Activated naive CD8-positive, alpha-beta T cell treated with anti-CD3 and anti-CD28 coated beads, Interleukin-2, amount 50 U/mL, for 24 hours (primary cell): ENCODE measurements around the gene PTPRK.

Experiments used
- ATAC-seq: fragments of 150-1000 bp; cut with Tn5 transposase; one replicate; pipeline ENCODE4 v1.10.0; 2021
- DNase-seq: peaks from one replicate; pipeline ENCODE4 v3.0.0; 2021
- H3K27ac Mint-ChIP-seq: one replicate; pipeline ENCODE4 v1.8.0; 2021; ENCODE audit warnings: mild to moderate bottlenecking, mixed read lengths
- H3K27me3 Mint-ChIP-seq: one replicate; pipeline ENCODE4 v1.8.0; 2021; ENCODE audit warnings: mixed read lengths
- H3K36me3 Mint-ChIP-seq: one replicate; pipeline ENCODE4 v1.8.0; 2021; ENCODE audit warnings: low read depth, mixed read lengths
- H3K4me1 Mint-ChIP-seq: one replicate; pipeline ENCODE4 v1.8.0; 2021; ENCODE audit warnings: mixed read lengths
- H3K4me3 Mint-ChIP-seq: one replicate; pipeline ENCODE4 v1.8.0; 2021; ENCODE audit warnings: mild to moderate bottlenecking, moderate library complexity, mixed read lengths
- H3K9me3 Mint-ChIP-seq: one replicate; pipeline ENCODE4 v1.8.0; 2021; ENCODE audit warnings: mixed read lengths

PTPRK gene

DNA sequence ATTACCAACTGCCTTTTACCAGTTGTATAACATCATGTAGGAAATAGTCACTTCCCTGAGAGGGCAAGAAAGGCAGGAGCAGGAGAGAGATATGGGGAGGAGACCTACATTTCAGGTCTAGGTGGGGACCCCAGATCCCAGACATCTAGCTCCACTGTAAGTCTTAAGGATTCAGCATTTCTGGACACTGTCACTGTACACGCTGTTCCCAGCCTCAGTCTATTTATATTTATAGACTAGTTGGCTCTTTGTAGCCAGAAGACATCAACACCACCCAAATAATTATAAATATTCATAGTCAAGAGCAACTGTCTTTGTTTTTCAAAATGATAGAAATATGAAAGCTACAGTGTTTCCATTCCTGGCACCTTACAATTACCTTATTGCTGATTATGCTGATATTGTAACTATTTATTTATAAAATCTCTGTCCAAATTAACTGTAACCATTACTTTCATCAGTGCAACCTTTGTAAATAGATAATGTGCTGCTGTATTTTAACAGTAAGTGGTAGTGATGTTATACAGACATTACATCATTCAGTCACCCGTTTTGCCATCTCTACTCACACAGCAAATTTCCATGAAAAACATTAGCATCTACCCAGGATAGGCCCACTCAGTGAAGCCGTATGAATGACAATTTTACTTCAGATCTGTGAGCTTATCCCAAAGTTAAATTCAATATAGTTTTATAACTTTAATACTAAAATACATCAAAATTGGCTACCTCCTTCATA, 162.8 kb downstream of the PTPRK start:
- Mint-ChIP-seq H3K27ac (no peak overlapping the region), H3K9me3 (no peaks in the 10 kb centered on the region), H3K27me3 (no peaks in the 10 kb centered on the region), H3K4me3 (no peak overlapping the region), H3K36me3 (no peaks in the 10 kb centered on the region), H3K4me1 (peaks cover 3% of the 10 kb centered on the region)
- ATAC-seq (no peak), DNase-seq (no peak)

DNA sequence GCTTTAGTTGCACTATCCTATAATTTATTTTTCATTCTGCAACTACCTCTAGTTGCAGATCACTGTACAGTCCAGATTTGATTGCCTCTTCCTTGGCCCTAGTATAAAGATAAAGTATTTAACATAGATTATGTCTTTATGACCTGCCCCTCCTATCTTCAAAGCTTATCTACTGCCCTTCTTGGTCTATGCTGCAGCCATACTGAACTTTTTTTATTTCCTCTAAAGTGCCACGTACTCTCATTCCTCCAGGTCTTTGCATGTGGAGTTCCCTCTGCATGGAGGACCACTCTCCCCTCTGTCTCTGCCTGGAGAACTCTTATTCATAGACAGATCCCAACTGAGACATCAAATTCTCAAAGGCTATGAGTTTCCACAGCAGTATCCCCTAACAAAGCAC, 168.0 kb downstream of the PTPRK start:
- Mint-ChIP-seq H3K9me3 (no peaks in the 10 kb centered on the region), H3K4me1 (peaks cover 3% of the 10 kb centered on the region), H3K4me3 (no peak overlapping the region), H3K27ac (no peak overlapping the region), H3K36me3 (no peaks in the 10 kb centered on the region), H3K27me3 (no peaks in the 10 kb centered on the region)
- ATAC-seq (no peak), DNase-seq (no peak)

DNA sequence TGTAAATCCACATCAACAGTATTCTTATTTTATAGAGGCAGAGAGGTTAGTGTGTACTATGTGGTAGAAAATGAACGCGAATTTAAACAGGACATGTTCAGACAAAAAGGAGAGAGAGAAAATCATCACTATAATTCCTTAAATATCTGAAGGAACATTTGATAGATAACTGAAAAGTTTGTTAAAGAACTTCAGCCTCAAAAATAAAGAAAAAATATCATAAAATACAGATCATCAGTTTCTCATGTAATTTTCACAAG, 169.2 kb downstream of the PTPRK start:
- no peak overlapping the region for H3K27ac Mint-ChIP-seq
- DNase-seq (no peak), ATAC-seq (no peak)
- H3K9me3 Mint-ChIP-seq = no peaks in the 10 kb centered on the region
- H3K4me1 Mint-ChIP-seq = peaks cover 2% of the 10 kb centered on the region
- H3K4me3 Mint-ChIP-seq = no peak overlapping the region
- no peaks in the 10 kb centered on the region for H3K36me3 Mint-ChIP-seq
- H3K27me3 Mint-ChIP-seq = no peaks in the 10 kb centered on the region

GRCh38 chr6:128350416-128351254, 169.8 kb downstream of the PTPRK start:
- H3K27me3 Mint-ChIP-seq = no peaks in the 10 kb centered on the region
- H3K9me3 Mint-ChIP-seq = no peaks in the 10 kb centered on the region
- DNase-seq = no peak
- no peak overlapping the region for H3K27ac Mint-ChIP-seq
- H3K36me3 Mint-ChIP-seq = no peaks in the 10 kb centered on the region
- ATAC-seq = no peak
- H3K4me3 Mint-ChIP-seq = no peak overlapping the region
- H3K4me1 Mint-ChIP-seq = no peaks in the 10 kb centered on the region

- H3K36me3 Mint-ChIP-seq = no peaks in the 10 kb centered on the region
- H3K4me1 Mint-ChIP-seq = no peaks in the 10 kb centered on the region
- no peak for ATAC-seq
- H3K27me3 Mint-ChIP-seq = no peaks in the 10 kb centered on the region
- H3K9me3 Mint-ChIP-seq = no peaks in the 10 kb centered on the region
- H3K4me3 Mint-ChIP-seq = no peak overlapping the region
- DNase-seq = no peak
- no peak overlapping the region for H3K27ac Mint-ChIP-seq
Measured at GRCh38 chr6:128347123-128347522, 173.3 kb downstream of the PTPRK start.

DNA sequence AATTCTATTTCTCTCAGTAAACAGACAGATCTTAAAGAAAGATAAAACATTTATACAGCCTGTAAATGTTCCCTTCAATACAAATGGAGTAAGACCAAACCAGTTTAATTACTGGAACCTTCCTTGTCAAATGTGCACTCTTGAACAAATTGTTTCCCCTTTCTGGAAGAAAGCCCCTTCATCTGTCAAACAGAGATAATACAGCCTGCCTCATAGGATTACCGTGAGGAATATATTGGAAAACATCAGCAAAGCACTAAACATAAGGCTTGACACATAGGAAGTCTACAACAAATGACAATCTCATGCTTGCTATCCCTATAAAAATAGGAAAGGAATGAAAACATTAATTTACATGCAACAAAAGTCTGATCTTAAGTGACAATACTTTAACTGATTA, 173.8 kb downstream of the PTPRK start:
- Mint-ChIP-seq H3K36me3 (no peaks in the 10 kb centered on the region), H3K9me3 (no peaks in the 10 kb centered on the region), H3K27me3 (no peaks in the 10 kb centered on the region), H3K4me3 (no peak overlapping the region), H3K4me1 (no peaks in the 10 kb centered on the region), H3K27ac (no peak overlapping the region)
- no peak for DNase-seq
- no peak for ATAC-seq

GRCh38 chr6:128345278-128345677, 175.1 kb downstream of the PTPRK start:
- no peak for DNase-seq
- no peaks in the 10 kb centered on the region for H3K36me3 Mint-ChIP-seq
- H3K27me3 Mint-ChIP-seq = no peaks in the 10 kb centered on the region
- no peaks in the 10 kb centered on the region for H3K9me3 Mint-ChIP-seq
- H3K4me3 Mint-ChIP-seq = no peak overlapping the region
- no peak for ATAC-seq
- no peaks in the 10 kb centered on the region for H3K4me1 Mint-ChIP-seq
- H3K27ac Mint-ChIP-seq = no peak overlapping the region

- no peak for DNase-seq
- ATAC-seq = no peak
- H3K36me3 Mint-ChIP-seq = no peaks in the 10 kb centered on the region
- H3K9me3 Mint-ChIP-seq = no peaks in the 10 kb centered on the region
- H3K4me1 Mint-ChIP-seq = no peaks in the 10 kb centered on the region
- no peaks in the 10 kb centered on the region for H3K27me3 Mint-ChIP-seq
- H3K27ac Mint-ChIP-seq = no peak overlapping the region
- H3K4me3 Mint-ChIP-seq = no peak overlapping the region
Measured at GRCh38 chr6:128343706-128344105, 176.7 kb downstream of the PTPRK start.

DNA sequence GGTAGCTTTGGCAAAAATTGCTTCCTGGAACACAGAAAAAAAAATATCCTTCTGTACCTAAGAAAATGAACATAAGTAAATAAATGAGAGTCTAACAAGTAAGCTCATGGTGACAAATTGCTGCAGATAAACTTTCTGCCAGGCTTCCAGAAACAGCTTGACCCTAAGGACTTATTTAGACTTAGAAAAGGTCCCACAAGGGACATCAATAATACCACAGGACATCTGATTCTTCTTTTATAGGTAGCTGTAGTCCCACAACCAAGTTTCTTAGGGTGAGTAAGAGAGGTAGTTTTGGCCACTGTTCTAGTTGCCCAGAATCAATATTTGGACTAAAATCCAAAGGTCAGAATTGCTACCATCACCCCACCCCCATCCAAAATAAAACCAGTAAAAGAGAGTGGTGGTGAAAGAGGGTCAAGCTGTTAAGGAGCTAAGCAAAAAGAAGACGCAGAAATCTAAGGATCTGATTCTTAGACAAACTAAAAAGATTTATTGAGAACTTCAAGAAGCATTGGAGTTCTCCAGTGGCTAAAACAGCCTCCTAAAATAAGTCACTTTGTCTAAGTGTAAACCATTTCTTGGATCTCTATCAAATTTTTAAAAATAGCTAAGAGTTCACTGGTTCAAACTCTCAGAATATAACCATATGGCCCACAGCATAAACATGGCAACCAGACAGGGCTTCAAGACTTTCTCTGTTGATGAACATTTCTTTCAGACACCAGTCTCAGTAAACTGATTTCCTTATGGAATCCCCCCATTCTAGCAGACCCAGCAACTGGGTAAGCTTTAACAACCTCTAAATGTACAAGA, 180.6 kb downstream of the PTPRK start:
- DNase-seq (no peak), ATAC-seq (no peak)
- H3K27ac Mint-ChIP-seq = no peak overlapping the region
- no peaks in the 10 kb centered on the region for H3K36me3 Mint-ChIP-seq
- H3K4me3 Mint-ChIP-seq = no peak overlapping the region
- no peaks in the 10 kb centered on the region for H3K9me3 Mint-ChIP-seq
- no peaks in the 10 kb centered on the region for H3K4me1 Mint-ChIP-seq
- H3K27me3 Mint-ChIP-seq = no peaks in the 10 kb centered on the region

DNA sequence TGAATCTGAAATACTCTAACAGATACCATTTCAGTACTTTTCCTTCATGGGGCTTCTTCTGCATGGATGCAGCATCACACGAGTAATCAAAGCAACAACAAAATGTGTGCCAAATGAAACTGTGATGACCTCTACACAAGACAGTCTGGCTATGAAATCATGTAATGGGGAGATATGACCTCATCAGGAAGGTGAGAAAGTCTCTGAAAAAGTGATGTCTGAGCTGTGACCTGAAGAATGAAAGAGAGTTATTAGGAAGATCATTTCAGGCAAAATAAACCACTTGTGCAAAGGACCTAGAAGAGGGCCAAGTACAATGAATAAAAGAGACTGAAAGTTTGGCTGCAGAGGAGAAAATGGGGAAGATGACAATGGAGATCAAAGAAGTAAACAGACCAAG, 182.8 kb downstream of the PTPRK start:
- ATAC-seq (no peak), DNase-seq (no peak)
- H3K36me3 Mint-ChIP-seq = no peaks in the 10 kb centered on the region
- no peak overlapping the region for H3K4me3 Mint-ChIP-seq
- no peaks in the 10 kb centered on the region for H3K27me3 Mint-ChIP-seq
- H3K9me3 Mint-ChIP-seq = no peaks in the 10 kb centered on the region
- no peaks in the 10 kb centered on the region for H3K4me1 Mint-ChIP-seq
- H3K27ac Mint-ChIP-seq = no peak overlapping the region

- Mint-ChIP-seq H3K4me3 (no peak overlapping the region), H3K36me3 (no peaks in the 10 kb centered on the region), H3K4me1 (no peaks in the 10 kb centered on the region), H3K27ac (no peak overlapping the region), H3K27me3 (no peaks in the 10 kb centered on the region), H3K9me3 (no peaks in the 10 kb centered on the region)
- ATAC-seq = no peak
- DNase-seq = no peak
Measured at GRCh38 chr6:128336436-128337095, 183.8 kb downstream of the PTPRK start.

- ATAC-seq (no peak), DNase-seq (no peak)
- Mint-ChIP-seq H3K36me3 (no peaks in the 10 kb centered on the region), H3K9me3 (no peaks in the 10 kb centered on the region), H3K4me1 (no peaks in the 10 kb centered on the region), H3K4me3 (no peak overlapping the region), H3K27me3 (no peaks in the 10 kb centered on the region), H3K27ac (no peak overlapping the region)
Measured at GRCh38 chr6:128335963-128336362, 184.4 kb downstream of the PTPRK start.

GRCh38 chr6:128333581-128334223, 186.7 kb downstream of the PTPRK start:
- H3K36me3 Mint-ChIP-seq = no peaks in the 10 kb centered on the region
- H3K4me3 Mint-ChIP-seq = no peak overlapping the region
- H3K4me1 Mint-ChIP-seq = no peaks in the 10 kb centered on the region
- ATAC-seq (no peak), DNase-seq (no peak)
- no peaks in the 10 kb centered on the region for H3K9me3 Mint-ChIP-seq
- no peak overlapping the region for H3K27ac Mint-ChIP-seq
- H3K27me3 Mint-ChIP-seq = no peaks in the 10 kb centered on the region

DNA sequence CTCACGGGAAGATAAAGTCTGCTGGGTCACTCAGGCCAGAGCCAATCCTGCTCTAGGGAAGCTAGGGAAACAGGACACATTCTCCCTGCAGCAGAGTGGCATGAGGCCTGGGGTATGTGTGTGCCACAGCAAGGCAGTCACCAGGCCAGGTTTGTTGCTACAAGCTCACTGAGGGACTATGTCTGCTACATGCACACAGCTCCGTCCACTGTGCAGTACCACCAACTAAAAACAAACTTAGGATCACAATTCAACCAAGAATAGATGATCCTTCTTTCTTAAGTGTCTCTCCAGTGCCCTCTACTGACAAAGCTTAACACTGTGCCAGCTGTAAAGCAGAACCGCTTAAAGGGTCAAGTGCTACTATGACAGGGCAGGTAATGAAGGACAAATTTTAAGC, 192.5 kb downstream of the PTPRK start:
- peak; percentile 52 for ATAC-seq
- Mint-ChIP-seq H3K4me1 (no peaks in the 10 kb centered on the region), H3K36me3 (no peaks in the 10 kb centered on the region), H3K27ac (no peak overlapping the region), H3K4me3 (no peak overlapping the region), H3K9me3 (no peaks in the 10 kb centered on the region), H3K27me3 (no peaks in the 10 kb centered on the region)
- peak; percentile 10 for DNase-seq
